HG03103 (cell line): ENCODE data around the gene CPB1.

ENCODE experiments used
- ATAC-seq: cut with Tn5 transposase; IDR thresholded peaks from one replicate; pipeline ENCODE4 v1.9.1; 2021; ENCODE audit warnings: low read depth; ENCODE audit not compliant: unreplicated experiment

Gene CPB1

GRCh38 chr3:148828136-148828690 lies 602 bp downstream of the CPB1 start:
- no peak for ATAC-seq

GRCh38 chr3:148829926-148830325 lies 2.3 kb downstream of the CPB1 start:
- ATAC-seq, result no peak

GRCh38 chr3:148833223-148833622 lies 5.6 kb downstream of the CPB1 start:
- ATAC-seq, result no peak

- peak; percentile 53 for ATAC-seq
Observed at GRCh38 chr3:148839805-148840204, 12.2 kb downstream of the CPB1 start.

GRCh38 chr3:148840451-148840850 lies 12.8 kb downstream of the CPB1 start:
- no peak for ATAC-seq

- ATAC-seq, result no peak
Observed at GRCh38 chr3:148845756-148846395, 18.3 kb downstream of the CPB1 start.

- ATAC-seq, result no peak
Observed at GRCh38 chr3:148847351-148847750, 19.7 kb downstream of the CPB1 start.

- ATAC-seq, result no peak
Observed at GRCh38 chr3:148848410-148848809, 20.8 kb downstream of the CPB1 start.

- no peak for ATAC-seq
Observed at GRCh38 chr3:148852271-148852992, 24.8 kb downstream of the CPB1 start.

GRCh38 chr3:148853076-148853475 lies 25.5 kb downstream of the CPB1 start:
- ATAC-seq, result no peak

- ATAC-seq, result no peak
Observed at GRCh38 chr3:148854061-148854460, 26.4 kb downstream of the CPB1 start.

GRCh38 chr3:148856384-148856783 lies 28.8 kb downstream of the CPB1 start:
- ATAC-seq, result no peak

GRCh38 chr3:148857316-148857715 lies 29.7 kb downstream of the CPB1 start:
- no peak for ATAC-seq

GRCh38 chr3:148861277-148861869 lies 33.8 kb downstream of the CPB1 start:
- ATAC-seq, result peak; percentile 80

GRCh38 chr3:148863297-148863696 lies 35.7 kb downstream of the CPB1 start:
- ATAC-seq, result no peak

GRCh38 chr3:148863814-148864213 lies 36.2 kb downstream of the CPB1 start:
- no peak for ATAC-seq

GRCh38 chr3:148865049-148865448 lies 37.4 kb downstream of the CPB1 start, which contains the start of gene CPA3:
Gene CPA3, plus strand, starts transcription at chr3:148865296. Its CDS starts 12 bp downstream, at chr3:148865308.
- ATAC-seq, result no peak

GRCh38 chr3:148866261-148866660 lies 38.6 kb downstream of the CPB1 start:
- no peak for ATAC-seq

- ATAC-seq, result no peak
Observed at GRCh38 chr3:148873270-148873927, 45.8 kb downstream of the CPB1 start.

- no peak for ATAC-seq
Observed at GRCh38 chr3:148873977-148874376, 46.4 kb downstream of the CPB1 start.

GRCh38 chr3:148878095-148878494 lies 50.5 kb downstream of the CPB1 start:
- no peak for ATAC-seq
